Esophagus (tissue), 2 donors: ENCODE measurements around the gene REEP3. TPM values are rescaled to one million over a fixed set of nuclear protein-coding genes. Genes with fewer than 3 reads are reported as not detected.
A peak's percentile ranks its signal among the peaks of the same experiment; 100 is the strongest.

Source experiments
- H3K27ac ChIP-seq, 2 donors: one replicate each; pipeline ENCODE4 v1.5.1; 2013; ENCODE audit warnings: low read depth in 2 of 2, mild to moderate bottlenecking in 2 of 2, inconsistent platforms in 1 of 2, low read length in 1 of 2, moderate library complexity in 1 of 2
- H3K27me3 ChIP-seq, 2 donors: one replicate each; pipeline ENCODE4 v1.6.1; 2013; ENCODE audit warnings: low read length in 2 of 2, control low read depth in 1 of 2, mild to moderate bottlenecking in 1 of 2; ENCODE audit not compliant: insufficient read depth in 2 of 2, control insufficient read depth in 1 of 2
- H3K36me3 ChIP-seq, 2 donors: one replicate each; pipeline ENCODE4 v1.6.1; 2013; ENCODE audit warnings: low read length in 1 of 2; ENCODE audit not compliant: control insufficient read depth in 2 of 2, insufficient read depth in 2 of 2
- H3K4me1 ChIP-seq, 2 donors: one replicate each; pipeline ENCODE4 v1.6.1; 2013; ENCODE audit warnings: low read length in 1 of 2; ENCODE audit not compliant: control insufficient read depth in 2 of 2, insufficient read depth in 2 of 2
- H3K4me3 ChIP-seq, 2 donors: one replicate each; pipeline ENCODE4 v1.5.1; 2013; ENCODE audit warnings: low read length in 2 of 2, mild to moderate bottlenecking in 2 of 2, low read depth in 1 of 2, moderate library complexity in 1 of 2
- H3K9me3 ChIP-seq, 2 donors: one replicate each; pipeline ENCODE4 v1.6.1; 2013; ENCODE audit warnings: mild to moderate bottlenecking in 2 of 2, low read depth in 1 of 2, low read length in 1 of 2, moderate library complexity in 1 of 2; ENCODE audit not compliant: control insufficient read depth in 2 of 2, insufficient read depth in 1 of 2
- WGBS, 2 donors: extraction: QIAGEN DNeasy Blood & Tissue Kit; methylation state at CpG; one replicate each; pipeline ENCODE4 v1.1.7; 2013; 5-methylcytosine and 5-hydroxymethylcytosine counted together
- polyA plus RNA-seq, 2 donors: library from polyadenylated mRNA; stranded (reverse); fragments of 200-250 nt; gene quantifications; one replicate each; pipeline ENCODE4 v1.2.3, GENCODE V29; 2013
- donor health status: healthy with polysubstance abuse.
- donor health status: Bipolar disorder and iron deficiency.

REEP3 gene
- polyA plus RNA-seq, 2 donors, result 7.3 to 10.0 TPM

- Histone ChIP-seq H3K4me3 (no peak overlapping the region), H3K27me3 (no peaks in the 10 kb centered on the region), H3K4me1 (no peaks in the 10 kb centered on the region), H3K9me3 (no peaks in the 10 kb centered on the region), H3K36me3 (no peaks in the 10 kb centered on the region), H3K27ac (peak overlapping the region in 1 of 2 donors; percentile 41)
- WGBS, 2 donors, result 77 to 80% methylated on average over 2 of the region's 2 CpGs
Observed at GRCh38 chr10:63522995-63523394, 1.8 kb downstream of the REEP3 start.

- WGBS, 2 donors, result 72 to 81% methylated on average over 3 of the region's 3 CpGs
- Histone ChIP-seq H3K27me3 (no peaks in the 10 kb centered on the region), H3K4me1 (no peaks in the 10 kb centered on the region), H3K27ac (no peak overlapping the region), H3K4me3 (no peak overlapping the region), H3K9me3 (no peaks in the 10 kb centered on the region), H3K36me3 (no peaks in the 10 kb centered on the region)
Observed at GRCh38 chr10:63525021-63525420, 3.8 kb downstream of the REEP3 start.

- no peak overlapping the region for H3K4me3 ChIP-seq
- 95 to 98% methylated on average over 4 of the region's 4 CpGs for WGBS, 2 donors
- no peak overlapping the region for H3K27ac ChIP-seq
- H3K36me3 ChIP-seq, result no peaks in the 10 kb centered on the region
- H3K27me3 ChIP-seq, result no peaks in the 10 kb centered on the region
- no peaks in the 10 kb centered on the region for H3K4me1 ChIP-seq
- H3K9me3 ChIP-seq, result no peaks in the 10 kb centered on the region
Observed at GRCh38 chr10:63527401-63527800, 6.2 kb downstream of the REEP3 start.

GRCh38 chr10:63528084-63528744 lies 7.0 kb downstream of the REEP3 start:
- H3K36me3 ChIP-seq, result no peaks in the 10 kb centered on the region
- no peaks in the 10 kb centered on the region for H3K4me1 ChIP-seq
- no peaks in the 10 kb centered on the region for H3K9me3 ChIP-seq
- no peak overlapping the region for H3K27ac ChIP-seq
- no peak overlapping the region for H3K4me3 ChIP-seq
- WGBS, 2 donors, result 91 to 94% methylated on average over 5 of the region's 5 CpGs
- H3K27me3 ChIP-seq, result no peaks in the 10 kb centered on the region

- Histone ChIP-seq H3K27ac (no peak overlapping the region), H3K27me3 (no peaks in the 10 kb centered on the region), H3K9me3 (no peaks in the 10 kb centered on the region), H3K4me1 (no peaks in the 10 kb centered on the region), H3K4me3 (no peak overlapping the region), H3K36me3 (no peaks in the 10 kb centered on the region)
Observed at GRCh38 chr10:63530409-63530808, 9.2 kb downstream of the REEP3 start.

- Histone ChIP-seq H3K27me3 (no peaks in the 10 kb centered on the region), H3K4me1 (no peaks in the 10 kb centered on the region), H3K27ac (no peak overlapping the region), H3K9me3 (no peaks in the 10 kb centered on the region), H3K4me3 (no peak overlapping the region), H3K36me3 (no peaks in the 10 kb centered on the region)
Observed at GRCh38 chr10:63534723-63535122, 13.5 kb downstream of the REEP3 start.

GRCh38 chr10:63536698-63537097 lies 15.5 kb downstream of the REEP3 start:
- H3K27ac ChIP-seq, result no peak overlapping the region
- no peaks in the 10 kb centered on the region for H3K4me1 ChIP-seq
- H3K27me3 ChIP-seq, result no peaks in the 10 kb centered on the region
- H3K9me3 ChIP-seq, result no peaks in the 10 kb centered on the region
- H3K36me3 ChIP-seq, result no peaks in the 10 kb centered on the region
- H3K4me3 ChIP-seq, result no peak overlapping the region

GRCh38 chr10:63537536-63537935 lies 16.3 kb downstream of the REEP3 start:
- H3K36me3 ChIP-seq, result no peaks in the 10 kb centered on the region
- H3K27ac ChIP-seq, result no peak overlapping the region
- no peaks in the 10 kb centered on the region for H3K27me3 ChIP-seq
- no peak overlapping the region for H3K4me3 ChIP-seq
- no peaks in the 10 kb centered on the region for H3K4me1 ChIP-seq
- WGBS, 2 donors, result 70 to 80% methylated on average over 3 of the region's 3 CpGs
- no peaks in the 10 kb centered on the region for H3K9me3 ChIP-seq

DNA sequence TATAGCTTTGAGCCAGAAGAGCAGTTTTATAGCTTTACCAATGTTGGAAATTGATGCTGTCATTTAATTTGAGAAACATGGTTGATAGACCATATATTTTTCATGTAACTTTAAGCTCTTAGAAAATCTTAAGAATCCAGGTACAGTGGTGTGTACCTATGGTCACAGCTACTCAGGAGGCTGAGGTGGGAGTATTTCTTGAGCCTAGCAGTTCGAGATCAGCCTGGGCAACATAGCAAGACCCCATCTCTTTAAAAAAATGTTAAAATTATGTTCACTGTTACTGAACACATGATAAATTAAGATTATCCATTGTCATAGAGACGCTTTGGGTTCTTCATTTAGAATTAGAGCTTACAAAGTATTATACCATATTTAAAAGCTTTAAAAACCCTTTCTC lies 18.2 kb downstream of the REEP3 start:
- Histone ChIP-seq H3K36me3 (no peaks in the 10 kb centered on the region), H3K27me3 (no peaks in the 10 kb centered on the region), H3K4me3 (no peak overlapping the region), H3K4me1 (no peaks in the 10 kb centered on the region), H3K9me3 (no peaks in the 10 kb centered on the region), H3K27ac (no peak overlapping the region)
- WGBS, 2 donors, result 93 to 95% methylated on average over 2 of the region's 2 CpGs

DNA sequence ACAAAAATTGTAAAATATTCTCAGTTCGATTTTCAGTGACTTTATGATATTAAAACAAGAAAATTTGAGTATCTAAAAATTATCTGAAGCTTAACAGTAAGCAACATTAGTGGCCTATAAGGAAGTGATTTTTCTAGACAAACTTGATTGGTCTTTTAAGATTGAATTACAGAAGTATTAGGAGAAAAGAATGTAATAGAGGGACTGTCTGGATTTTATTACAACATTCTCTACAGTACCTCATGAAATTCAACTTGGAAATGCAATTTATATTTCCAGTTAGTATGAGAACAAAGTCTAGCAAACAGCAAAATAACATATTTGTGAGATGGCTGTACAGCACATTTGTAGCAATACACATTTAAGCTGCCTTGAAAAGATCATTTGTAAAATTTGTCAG lies 18.8 kb downstream of the REEP3 start:
- Histone ChIP-seq H3K27ac (no peak overlapping the region), H3K9me3 (no peaks in the 10 kb centered on the region), H3K27me3 (no peaks in the 10 kb centered on the region), H3K4me3 (no peak overlapping the region), H3K36me3 (no peaks in the 10 kb centered on the region), H3K4me1 (no peaks in the 10 kb centered on the region)
- 82 to 83% methylated on average over 1 of the region's 1 CpG for WGBS, 2 donors
